Fibroblast of skin of scalp (primary cell): ENCODE measurements around the gene SLC6A3.
"Not testable (repeated sequence)": the region's sequence is repeated elsewhere in the genome, so short reads cannot be mapped to it uniquely, and the experiment has no call there.

Experiments used
- DNase-seq: peaks from one replicate; pipeline ENCODE4 v3.0.0-alpha.2; 2013

Gene SLC6A3

GRCh38 chr5:1367149-1367548 lies 78.1 kb downstream of the SLC6A3 start:
- no peak for DNase-seq

- DNase-seq, result no peak
Measured at GRCh38 chr5:1366514-1366913, 78.7 kb downstream of the SLC6A3 start.

- no peak for DNase-seq
Measured at GRCh38 chr5:1364211-1364610, 81.0 kb downstream of the SLC6A3 start.

DNA sequence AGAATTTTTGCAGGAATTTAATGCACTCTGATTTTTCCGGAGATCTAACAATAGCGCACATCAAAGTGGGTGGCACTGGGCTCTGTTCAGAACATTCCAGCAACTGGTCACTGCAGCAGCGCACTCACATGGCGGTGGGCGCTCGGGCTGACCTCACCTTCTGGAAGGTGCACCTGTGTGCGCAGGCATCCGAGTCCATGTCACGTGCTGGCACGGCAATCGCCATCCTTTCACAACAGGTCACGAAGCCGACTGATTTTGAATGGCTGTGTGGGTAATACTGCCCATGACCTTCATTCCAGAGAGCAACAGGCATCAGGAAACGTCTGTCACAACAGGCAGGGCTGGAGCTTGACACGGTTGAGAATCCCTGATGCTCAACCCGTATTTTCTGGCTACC lies 81.7 kb downstream of the SLC6A3 start:
- no peak for DNase-seq

GRCh38 chr5:1363160-1363559 lies 82.1 kb downstream of the SLC6A3 start:
- DNase-seq, result no peak

GRCh38 chr5:1362242-1363015 lies 82.8 kb downstream of the SLC6A3 start:
- no peak for DNase-seq

DNA sequence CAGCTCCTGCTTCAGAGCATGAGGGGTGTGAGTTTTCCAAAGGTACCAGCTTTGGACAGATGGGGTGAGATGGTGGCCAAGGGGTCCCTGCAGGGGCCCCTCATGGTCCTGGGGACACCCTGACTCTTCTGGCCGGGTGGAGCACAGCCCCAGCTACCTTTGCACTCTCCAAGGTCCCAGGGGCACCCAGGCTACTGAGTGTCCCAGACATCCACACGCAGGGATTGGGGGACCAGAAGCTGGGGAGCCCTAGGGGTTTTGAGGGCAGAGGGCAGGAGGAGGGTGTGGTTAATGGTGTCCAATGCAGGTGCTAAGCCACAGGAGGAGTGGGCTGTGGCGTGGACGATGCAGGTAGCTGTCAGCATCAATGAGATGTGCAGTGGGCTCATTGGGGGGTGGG lies 84.4 kb downstream of the SLC6A3 start:
- DNase-seq, result no peak

DNA sequence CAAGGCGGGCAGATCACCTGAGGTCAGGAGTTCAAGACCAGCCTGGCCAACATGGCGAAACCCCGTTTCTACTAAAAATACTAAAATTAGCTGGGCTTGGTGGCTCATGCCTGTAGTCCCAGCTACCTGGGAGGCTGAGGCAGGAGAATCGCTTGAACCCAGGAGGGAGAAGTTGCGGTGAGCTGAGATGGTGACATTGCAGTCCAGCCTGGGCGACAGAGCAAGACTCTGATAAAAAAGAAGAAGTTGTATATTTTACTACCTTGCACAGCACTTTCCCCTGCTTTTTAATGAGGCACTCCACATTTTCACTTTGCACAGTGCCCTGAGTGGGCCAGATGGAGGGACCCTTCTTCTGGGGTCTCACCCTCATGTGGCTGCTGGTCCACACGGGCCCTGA lies 84.9 kb downstream of the SLC6A3 start:
- not testable (repeated sequence) for DNase-seq

DNA sequence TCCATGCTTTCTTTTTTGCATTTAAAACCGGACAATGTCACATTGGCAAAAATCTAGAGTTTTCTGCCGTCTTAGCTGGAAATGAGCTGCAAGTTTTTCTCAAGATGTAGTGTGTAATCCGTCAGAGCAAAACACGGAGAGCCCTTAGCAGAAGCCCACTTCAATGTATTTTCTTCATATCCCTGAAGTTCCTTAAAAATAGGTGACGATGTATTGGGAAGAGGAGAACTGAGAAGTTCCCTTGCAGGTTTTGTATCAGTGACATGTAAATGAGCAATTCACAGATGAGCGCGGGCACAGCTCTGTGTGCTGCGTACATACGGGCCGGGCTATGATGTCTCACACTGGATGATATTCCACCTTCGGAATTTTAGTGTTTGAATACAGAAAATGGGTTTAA lies 85.5 kb downstream of the SLC6A3 start:
- no peak for DNase-seq

DNA sequence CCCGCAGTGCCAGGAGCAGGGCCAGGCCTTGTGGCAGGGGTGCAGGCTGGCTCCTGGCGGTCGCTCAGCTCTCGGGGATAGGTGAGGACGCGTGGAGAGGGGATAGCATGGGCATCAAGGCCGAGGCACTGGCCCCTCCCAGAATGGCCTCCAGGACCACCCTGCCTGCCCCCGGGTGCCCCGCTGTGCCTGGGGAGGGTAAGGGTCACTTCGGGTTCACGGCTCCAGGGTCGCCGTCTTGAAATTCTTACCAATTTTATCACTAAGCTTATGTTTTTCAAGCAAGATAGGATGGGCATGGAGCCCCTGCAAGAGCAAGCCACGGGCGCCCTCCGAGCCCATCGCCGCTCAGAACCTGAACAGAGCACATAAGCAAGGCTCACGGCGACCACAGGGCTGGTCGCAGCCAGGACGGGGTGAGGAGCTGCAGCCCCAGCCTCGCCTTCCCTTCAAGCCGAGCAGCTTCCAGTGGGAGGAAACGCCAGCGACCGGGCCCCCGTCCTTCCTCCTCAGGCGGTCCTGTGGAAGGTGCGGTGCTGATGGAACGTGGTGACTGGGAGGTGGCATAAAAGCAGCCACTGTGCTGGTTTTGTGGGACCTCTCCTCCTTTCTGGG lies 86.1 kb downstream of the SLC6A3 start:
- no peak for DNase-seq

DNA sequence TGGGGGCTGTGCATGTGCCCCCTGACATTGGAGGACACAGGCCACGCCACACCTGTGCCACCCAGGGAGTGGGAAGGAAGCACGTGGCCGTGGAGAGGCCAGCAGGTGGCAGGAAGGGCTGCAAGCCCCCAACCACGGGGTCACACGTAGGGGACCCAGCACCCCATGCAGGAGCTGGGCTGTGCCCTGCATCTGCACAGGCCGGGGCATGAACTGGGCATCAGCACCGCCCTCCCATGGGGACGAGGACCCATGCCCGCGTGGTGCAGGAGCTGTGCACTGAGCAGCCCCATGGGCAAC lies 86.6 kb downstream of the SLC6A3 start:
- DNase-seq, result no peak

- DNase-seq, result no peak
Measured at GRCh38 chr5:1357946-1358725, 87.1 kb downstream of the SLC6A3 start.

- DNase-seq, result no peak
Measured at GRCh38 chr5:1356873-1357787, 88.1 kb downstream of the SLC6A3 start.

DNA sequence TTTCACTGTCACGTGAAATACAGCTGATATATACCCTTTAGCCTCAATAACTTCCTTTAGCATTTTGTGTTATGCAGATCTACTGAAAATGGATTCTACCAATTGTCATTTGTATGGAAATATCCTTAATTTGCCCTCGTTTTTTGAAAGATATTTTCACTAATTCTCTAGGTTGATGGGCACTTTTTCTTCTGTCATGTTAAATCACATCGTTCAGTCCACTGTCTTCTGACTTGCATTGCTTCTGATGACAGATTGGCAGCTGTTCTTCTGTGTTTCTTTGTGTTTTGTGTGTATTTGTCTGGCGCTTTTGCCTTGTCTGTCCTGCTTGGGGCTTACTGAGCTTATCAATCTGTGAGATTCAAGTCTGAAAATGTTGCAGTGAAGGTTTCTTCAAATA lies 90.7 kb downstream of the SLC6A3 start:
- no peak for DNase-seq

- no peak for DNase-seq
Measured at GRCh38 chr5:1352231-1353219, 92.7 kb downstream of the SLC6A3 start.

DNA sequence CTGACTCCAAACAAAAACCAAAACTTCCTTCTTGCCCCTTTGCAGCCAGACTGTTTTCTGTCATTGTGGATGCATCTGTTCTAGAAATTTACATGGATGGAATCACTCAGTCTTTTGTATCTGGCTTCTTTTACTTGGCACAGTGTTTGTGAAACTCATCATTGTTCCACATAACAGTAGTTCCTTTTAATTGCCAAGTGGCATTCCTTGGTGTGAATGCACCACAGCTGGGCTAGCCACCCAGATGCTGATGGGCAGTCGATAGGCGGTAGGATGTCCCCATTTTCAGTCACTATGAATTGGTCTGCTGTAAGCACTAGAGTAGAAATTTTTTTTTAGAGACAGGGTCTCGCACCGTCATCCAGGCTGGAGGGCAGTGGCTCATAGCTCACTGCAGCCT lies 94.1 kb downstream of the SLC6A3 start:
- DNase-seq, result no peak

GRCh38 chr5:1349246-1349645 lies 96.0 kb downstream of the SLC6A3 start:
- no peak for DNase-seq

- DNase-seq, result no peak
Measured at GRCh38 chr5:1348986-1349245, 96.3 kb downstream of the SLC6A3 start.

GRCh38 chr5:1347571-1347970 lies 97.7 kb downstream of the SLC6A3 start:
- no peak for DNase-seq

GRCh38 chr5:1346627-1347440 lies 98.4 kb downstream of the SLC6A3 start:
- DNase-seq, result no peak
